Measurements from ENCODE around the gene NAPSA.

GRCh38 chr19:50320051-50320450 lies 45.4 kb downstream of the NAPSA start:
- TF ChIP-seq EZH2 (IDR thresholded peaks at IDR 0.05; ENCODE audit: borderline replicate concordance, low read length), result no peak
- no peak for TF ChIP-seq CTCF (IDR thresholded peaks at IDR 0.05; ENCODE audit: low read length)

All from OCI-LY1 (cell line).